Brain microvascular endothelial cell (primary cell): ENCODE measurements around the gene GPT2.

Experiments used
- DNase-seq: peaks from one replicate; pipeline ENCODE4 v3.0.0-alpha.2; 2020
- H3K27ac ChIP-seq: fragments of 250-450 bp; sonication (Bioruptor Pico); 2 replicates; pipeline ENCODE4 v1.5.1; 2020; ENCODE audit warnings: mild to moderate bottlenecking, moderate library complexity
- H3K27me3 ChIP-seq: fragments of 250-450 bp; sonication (Bioruptor Pico); replicated peaks from 2 replicates; pipeline ENCODE4 v1.5.1; 2020; ENCODE audit warnings: mild to moderate bottlenecking
- H3K36me3 ChIP-seq: fragments of 250-450 bp; sonication (Bioruptor Pico); replicated peaks from 2 replicates; pipeline ENCODE4 v1.5.1; 2020; ENCODE audit warnings: mild to moderate bottlenecking
- H3K4me3 ChIP-seq: 2 replicates; pipeline ENCODE4 v1.5.1; 2011; ENCODE audit warnings: low read depth, mild to moderate bottlenecking, control low read depth, low read length, moderate library complexity
- in situ Hi-C: cut with HindIII; loops from 2 replicates; pipeline ENCODE4 v1.10.0; 2017; ENCODE audit warnings: low sequenced_read_pairs, low pct_ligation_motif_present
- TF ChIP-seq, protein P1 (sequence below): IDR thresholded peaks from 2 replicates; pipeline ENCODE4 v1.5.1; 2011; ENCODE audit warnings: low read depth, mild to moderate bottlenecking, moderate library complexity, low read length, control low read depth, inconsistent platforms; ENCODE audit errors: missing control alignments

The GPT2 gene

GRCh38 chr16:46971271-46971670 lies 87.1 kb downstream of the GPT2 start:
- no peak overlapping the region for H3K4me3 ChIP-seq
- H3K27ac ChIP-seq: no peak overlapping the region
- in situ Hi-C loops: no loop called here

DNA sequence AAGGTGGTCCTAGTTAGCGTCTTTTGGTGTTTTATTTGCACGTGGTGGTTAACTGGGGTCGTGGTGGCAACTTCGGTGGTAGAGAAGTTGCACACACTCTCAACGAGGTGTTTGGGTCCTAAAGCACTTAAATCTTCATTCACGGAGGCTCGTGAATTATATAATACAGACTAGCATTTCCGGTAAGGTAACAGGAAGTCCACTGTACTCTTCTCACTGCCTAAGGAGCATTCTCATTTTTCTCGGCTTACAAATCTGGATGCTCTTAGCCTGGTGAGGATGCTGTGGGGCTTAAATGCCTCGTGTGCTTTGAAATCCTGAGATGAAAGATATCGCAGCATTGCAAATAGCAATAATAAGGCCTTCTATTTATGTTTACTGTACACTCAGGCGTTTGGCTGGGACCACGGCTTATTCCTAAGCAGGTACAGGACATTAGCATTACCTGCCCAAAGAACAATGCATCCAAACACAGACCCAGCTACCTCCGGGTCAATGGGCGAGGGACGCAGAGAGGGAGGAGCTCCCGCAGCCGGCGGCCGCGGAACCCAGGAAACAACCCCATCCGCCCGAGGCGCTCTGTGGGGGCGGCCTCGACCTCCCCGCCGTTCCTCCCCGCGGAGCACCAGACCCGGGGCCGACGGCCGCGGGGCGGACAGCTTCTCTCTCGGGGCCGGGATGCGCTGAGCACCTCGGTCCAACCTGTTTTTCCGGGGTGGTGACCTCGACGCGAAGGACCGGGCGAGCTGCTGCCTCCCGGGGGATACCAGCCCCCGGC lies 88.5 kb downstream of the GPT2 start:
- peak; percentile 5 for DNase-seq
- Histone ChIP-seq H3K36me3 (peaks cover 25% of the 10 kb centered on the region), H3K27me3 (no peaks in the 10 kb centered on the region), H3K4me3 (peak overlapping the region; percentile 83), H3K27ac (peak overlapping the region; percentile 93)
- TF ChIP-seq, protein P1, sequence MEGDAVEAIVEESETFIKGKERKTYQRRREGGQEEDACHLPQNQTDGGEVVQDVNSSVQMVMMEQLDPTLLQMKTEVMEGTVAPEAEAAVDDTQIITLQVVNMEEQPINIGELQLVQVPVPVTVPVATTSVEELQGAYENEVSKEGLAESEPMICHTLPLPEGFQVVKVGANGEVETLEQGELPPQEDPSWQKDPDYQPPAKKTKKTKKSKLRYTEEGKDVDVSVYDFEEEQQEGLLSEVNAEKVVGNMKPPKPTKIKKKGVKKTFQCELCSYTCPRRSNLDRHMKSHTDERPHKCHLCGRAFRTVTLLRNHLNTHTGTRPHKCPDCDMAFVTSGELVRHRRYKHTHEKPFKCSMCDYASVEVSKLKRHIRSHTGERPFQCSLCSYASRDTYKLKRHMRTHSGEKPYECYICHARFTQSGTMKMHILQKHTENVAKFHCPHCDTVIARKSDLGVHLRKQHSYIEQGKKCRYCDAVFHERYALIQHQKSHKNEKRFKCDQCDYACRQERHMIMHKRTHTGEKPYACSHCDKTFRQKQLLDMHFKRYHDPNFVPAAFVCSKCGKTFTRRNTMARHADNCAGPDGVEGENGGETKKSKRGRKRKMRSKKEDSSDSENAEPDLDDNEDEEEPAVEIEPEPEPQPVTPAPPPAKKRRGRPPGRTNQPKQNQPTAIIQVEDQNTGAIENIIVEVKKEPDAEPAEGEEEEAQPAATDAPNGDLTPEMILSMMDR: no peak
- in situ Hi-C loops: no loop called here

More at GRCh38 chr16:46971271-46971670, 87.1 kb downstream of the GPT2 start:
- H3K27me3 ChIP-seq: no peaks in the 10 kb centered on the region
- DNase-seq: no peak
- TF ChIP-seq, protein P1: no peak
- H3K36me3 ChIP-seq: peaks cover 39% of the 10 kb centered on the region

GRCh38 chr16:46973207-46973995 lies 89.2 kb downstream of the GPT2 start, which contains the start of gene DNAJA2:
DNAJA2 (minus strand) TSS chr16:46973674; CDS start chr16:46973572, 102 bp downstream.
- H3K27me3 ChIP-seq: no peaks in the 10 kb centered on the region
- peak; percentile 81 for DNase-seq
- in situ Hi-C loops: no loop called here
- peak within 1 kb of the TSS; percentile 93 for H3K27ac ChIP-seq
- H3K36me3 ChIP-seq: peaks cover 17% of the 10 kb centered on the region
- H3K4me3 ChIP-seq: peak within 1 kb of the TSS; percentile 83
- TF ChIP-seq, protein P1: no peak

- H3K36me3 ChIP-seq: peaks cover 12% of the 10 kb centered on the region
- in situ Hi-C loops: no loop called here
- no peak for DNase-seq
- TF ChIP-seq, protein P1: no peak
- H3K27me3 ChIP-seq: no peaks in the 10 kb centered on the region
- H3K4me3 ChIP-seq: peak overlapping the region; percentile 83
- peak overlapping the region; percentile 93 for H3K27ac ChIP-seq
Observed at GRCh38 chr16:46973996-46974324, 89.8 kb downstream of the GPT2 start.

DNA sequence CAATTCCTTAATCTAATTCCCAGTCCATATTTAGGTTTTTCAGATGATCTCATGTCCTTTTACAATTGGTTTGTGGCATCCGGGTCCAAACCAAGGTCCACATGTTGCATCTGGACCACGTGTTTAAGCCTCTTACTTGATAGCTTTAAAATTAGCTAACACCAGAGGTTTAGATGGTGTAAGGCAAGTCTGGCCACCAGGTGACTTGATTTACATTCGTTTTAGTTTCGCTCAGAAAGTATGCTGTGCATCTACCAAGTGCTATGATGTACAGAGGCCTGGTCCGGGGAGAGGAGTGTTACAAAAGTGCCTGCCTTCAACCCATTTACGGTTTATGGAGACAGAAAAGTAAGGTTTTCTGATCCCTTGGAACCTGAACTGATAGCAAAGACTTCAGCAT lies 90.2 kb downstream of the GPT2 start:
- H3K27ac ChIP-seq: no peak overlapping the region
- in situ Hi-C loops: no loop called here
- no peak for DNase-seq
- TF ChIP-seq, protein P1: peak; percentile 32
- peak overlapping the region; percentile 83 for H3K4me3 ChIP-seq
- peaks cover 8% of the 10 kb centered on the region for H3K36me3 ChIP-seq
- H3K27me3 ChIP-seq: no peaks in the 10 kb centered on the region
